SK-N-MC (cell line): ENCODE measurements around the gene PTPRN2.

Experiments used
- EZH2 ChIP-seq: fragments of 200-600 bp; sonication (generic); IDR thresholded peaks from one replicate; pipeline ENCODE4 v1.6.1; 2017; ENCODE audit warnings: antibody characterized with exemption
- FOXP2 ChIP-seq: optimal IDR thresholded peaks from 2 replicates; pipeline ENCODE3; 2011; ENCODE audit warnings: mild to moderate bottlenecking, moderate library complexity; ENCODE audit not compliant: insufficient read depth; ENCODE audit errors: extremely low read length, control extremely low read depth
- POLR2AphosphoS5 ChIP-seq: IDR thresholded peaks from 2 replicates; pipeline ENCODE4 v1.6.1; 2012; ENCODE audit warnings: mild to moderate bottlenecking, low read depth, low read length, borderline replicate concordance

GRCh38 chr7:158548726-158549125 lies 38.9 kb downstream of the PTPRN2 start:
- no peak for TF ChIP-seq POLR2AphosphoS5
- TF ChIP-seq EZH2: no peak
- TF ChIP-seq FOXP2: no peak
